SJCRH30 (cell line): ENCODE results near the gene C3orf70. TPM values are rescaled to one million over a fixed set of nuclear protein-coding genes. Genes with fewer than 3 reads are reported as not detected.

ENCODE experiments used
- DNase-seq, 2 experiments: peaks; one replicate each; pipeline ENCODE4 v3.0.0-alpha.2; 2015 to 2020
- H3K27ac ChIP-seq: fragments of 250-450 bp; sonication (Bioruptor Pico); 2 replicates; pipeline ENCODE4 v1.5.1; 2020; ENCODE audit warnings: mild to moderate bottlenecking, moderate library complexity
- H3K27me3 ChIP-seq: fragments of 250-450 bp; sonication (Bioruptor Pico); 2 replicates; pipeline ENCODE4 v1.5.1; 2020; ENCODE audit warnings: mild to moderate bottlenecking, moderate library complexity
- H3K36me3 ChIP-seq: fragments of 250-450 bp; sonication (Bioruptor Pico); 2 replicates; pipeline ENCODE4 v1.5.1; 2020; ENCODE audit warnings: mild to moderate bottlenecking, moderate library complexity
- H3K4me1 ChIP-seq: fragments of 250-450 bp; sonication (Bioruptor Pico); 2 replicates; pipeline ENCODE4 v1.5.1; 2020; ENCODE audit warnings: mild to moderate bottlenecking, moderate library complexity
- H3K4me3 ChIP-seq: fragments of 250-450 bp; sonication (Bioruptor Pico); 2 replicates; pipeline ENCODE4 v1.5.1; 2020; ENCODE audit warnings: mild to moderate bottlenecking, moderate library complexity
- H3K9me3 ChIP-seq: fragments of 250-450 bp; sonication (Bioruptor Pico); replicated peaks from 2 replicates; pipeline ENCODE4 v1.5.1; 2020; ENCODE audit warnings: mild to moderate bottlenecking, moderate library complexity
- total RNA-seq: library from RNA; depleted of rRNA; stranded (reverse); fragments of >200 nt; shearing (Covaris generic); gene quantifications from 2 replicates; pipeline ENCODE4 v1.2.3, GENCODE V29; 2014; rRNA removed

Gene C3orf70, protein sequence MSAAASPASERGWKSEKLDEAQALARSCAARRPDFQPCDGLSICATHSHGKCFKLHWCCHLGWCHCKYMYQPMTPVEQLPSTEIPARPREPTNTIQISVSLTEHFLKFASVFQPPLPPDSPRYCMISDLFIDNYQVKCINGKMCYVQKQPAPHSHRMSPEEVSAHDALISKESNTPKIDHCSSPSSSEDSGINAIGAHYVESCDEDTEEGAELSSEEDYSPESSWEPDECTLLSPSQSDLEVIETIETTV
- total RNA-seq, result 11.7 and 11.8 TPM in 2 replicates

DNA sequence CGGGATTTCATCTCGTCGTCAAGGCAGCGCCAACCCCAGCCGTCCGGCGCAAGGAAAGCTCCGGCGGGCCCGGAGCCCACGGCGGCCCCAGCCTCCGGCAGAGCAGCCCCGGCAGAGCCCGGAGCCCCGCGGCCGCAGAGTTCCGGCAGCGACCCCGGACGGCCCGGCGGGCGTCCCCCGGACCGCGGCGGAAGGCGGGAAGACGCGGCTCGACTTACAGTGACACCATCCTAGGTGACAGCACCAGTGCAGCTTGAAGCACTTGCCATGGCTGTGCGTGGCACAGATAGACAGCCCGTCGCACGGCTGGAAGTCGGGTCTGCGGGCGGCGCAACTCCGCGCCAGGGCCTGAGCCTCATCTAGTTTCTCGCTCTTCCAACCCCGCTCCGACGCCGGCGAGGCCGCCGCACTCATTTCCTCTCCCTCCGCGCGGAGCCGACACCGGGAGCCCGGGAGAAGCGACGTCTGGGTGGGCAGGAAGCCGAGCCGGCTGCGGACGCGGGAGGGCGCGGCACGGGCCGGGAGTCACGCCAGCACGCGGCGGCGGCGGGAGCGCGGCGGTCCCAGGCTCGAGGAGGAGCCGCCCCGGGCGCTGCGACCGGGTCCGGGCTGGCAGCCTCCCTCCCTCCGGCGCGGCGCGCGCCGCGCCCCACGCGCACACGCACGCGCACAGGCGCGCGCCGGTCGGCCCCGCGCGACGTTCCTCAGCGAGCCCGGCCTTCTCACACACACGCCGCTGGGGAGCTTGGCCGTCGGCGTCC lies at the start of gene C3orf70:
Gene C3orf70, minus strand, starts transcription at position 651 of the 761 bp plus-strand sequence. Its CDS starts 237 bp downstream, at position 414.
- DNase-seq, result peak; percentile 68 to 74
- H3K27me3 ChIP-seq, result no peaks in the 10 kb centered on the region

DNA sequence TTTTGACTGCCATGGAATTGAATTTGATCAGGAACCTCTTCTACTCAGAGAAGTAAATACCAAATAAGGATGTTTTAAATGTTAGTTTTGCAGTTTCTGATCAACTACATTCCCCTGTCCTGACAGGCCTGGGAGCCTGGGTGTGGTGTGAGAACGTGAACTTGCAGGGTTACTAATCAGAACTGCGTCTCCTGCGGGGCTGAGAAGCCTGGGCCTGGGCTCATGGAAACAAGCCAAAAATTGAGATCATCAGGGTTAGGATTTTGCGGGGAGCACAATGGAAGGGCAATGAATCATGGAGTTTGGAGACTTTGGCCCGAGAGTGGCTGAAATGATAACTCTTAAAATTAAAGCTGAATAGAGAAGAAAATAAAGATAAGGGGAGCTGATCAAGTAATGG lies 47.8 kb upstream of the C3orf70 start:
- Histone ChIP-seq H3K36me3 (no peaks in the 10 kb centered on the region), H3K9me3 (no peaks in the 10 kb centered on the region), H3K27ac (peak overlapping the region; percentile 34; the same call in 1 of the 2 replicates), H3K4me1 (peaks cover 1% of the 10 kb centered on the region; the same call in 1 of the 2 replicates), H3K27me3 (no peaks in the 10 kb centered on the region), H3K4me3 (no peak overlapping the region)
- DNase-seq, result peak; percentile 32 to 51

More for the DNA sequence above, at the start of gene C3orf70:
- no peaks in the 10 kb centered on the region for H3K36me3 ChIP-seq
- H3K27ac ChIP-seq, result peak within 1 kb of the TSS; percentile 75
- no peaks in the 10 kb centered on the region for H3K9me3 ChIP-seq
- H3K4me1 ChIP-seq, result peaks cover 8% of the 10 kb centered on the region; the same call in 1 of the 2 replicates
- peak within 1 kb of the TSS; percentile 88 for H3K4me3 ChIP-seq

DNA sequence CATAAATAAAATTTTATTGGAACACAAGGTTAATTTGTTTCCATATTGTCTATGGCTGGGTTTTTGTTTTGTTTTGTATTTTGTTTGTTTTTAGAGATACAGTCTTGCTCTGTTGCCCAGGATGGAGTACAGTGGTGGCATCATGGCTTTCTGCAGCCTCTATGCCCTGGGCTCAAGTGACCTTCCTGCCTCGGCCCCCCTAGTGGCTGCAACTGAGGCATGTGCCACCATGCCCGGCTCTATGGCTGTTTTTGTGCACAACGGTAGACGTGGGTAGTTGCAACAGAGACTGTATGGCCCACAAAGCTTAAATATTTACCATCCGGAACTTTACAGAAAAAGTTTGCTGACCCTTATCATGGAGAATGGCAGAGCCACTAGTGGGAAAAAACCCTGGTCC lies 46.8 kb upstream of the C3orf70 start:
- Histone ChIP-seq H3K4me1 (no peaks in the 10 kb centered on the region), H3K27ac (no peak overlapping the region), H3K4me3 (no peak overlapping the region), H3K36me3 (no peaks in the 10 kb centered on the region), H3K27me3 (no peaks in the 10 kb centered on the region), H3K9me3 (0 out of 2 replicates have a peak, but pooled peaks cover 4% of the 10 kb centered on the region)
- no peak for DNase-seq

DNA sequence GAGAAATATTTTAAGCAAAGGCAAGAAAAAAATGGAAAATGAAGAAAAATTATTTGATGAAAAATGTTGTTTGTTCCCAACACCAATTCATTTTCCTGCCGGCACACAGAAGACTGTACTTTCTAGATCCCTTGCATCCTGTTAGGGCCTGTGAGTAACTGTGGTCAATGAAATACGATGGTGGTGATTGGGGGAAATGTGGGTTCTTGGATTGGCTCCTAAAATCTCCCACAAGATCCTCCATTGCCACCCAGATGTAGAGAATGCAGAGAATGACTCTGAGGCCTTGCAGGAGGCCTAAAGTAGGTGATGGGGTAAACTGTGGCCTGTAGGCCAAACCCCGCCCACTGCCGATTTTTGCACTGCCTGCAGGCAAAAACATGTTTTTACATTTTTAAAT lies 46.3 kb upstream of the C3orf70 start:
- no peak for DNase-seq
- H3K36me3 ChIP-seq, result no peaks in the 10 kb centered on the region
- H3K27ac ChIP-seq, result no peak overlapping the region
- 0 out of 2 replicates have a peak, but pooled peaks cover 4% of the 10 kb centered on the region for H3K9me3 ChIP-seq
- H3K4me1 ChIP-seq, result no peaks in the 10 kb centered on the region
- no peak overlapping the region for H3K4me3 ChIP-seq
- no peaks in the 10 kb centered on the region for H3K27me3 ChIP-seq

DNA sequence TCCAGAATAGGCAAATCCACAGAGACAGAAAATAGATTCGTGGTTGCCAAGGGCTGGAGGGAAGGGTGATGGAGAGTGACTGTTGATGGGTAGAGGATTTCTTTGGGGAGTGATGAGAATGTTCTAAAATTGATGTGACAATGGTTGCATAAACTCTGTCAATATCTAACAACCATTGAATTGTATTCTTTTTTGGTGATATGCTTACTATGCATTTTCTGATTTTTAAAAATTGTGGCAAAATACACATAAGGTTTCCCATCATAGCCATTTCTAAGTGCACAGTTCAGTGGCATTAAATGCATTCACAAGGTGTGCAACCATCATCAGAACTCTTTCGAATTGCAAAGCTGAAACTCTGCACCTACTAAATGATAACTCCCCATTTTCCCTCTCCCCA lies 44.2 kb upstream of the C3orf70 start:
- Histone ChIP-seq H3K36me3 (no peaks in the 10 kb centered on the region), H3K27ac (no peak overlapping the region), H3K4me3 (no peak overlapping the region), H3K4me1 (no peaks in the 10 kb centered on the region), H3K9me3 (0 out of 2 replicates have a peak, but pooled peaks cover 4% of the 10 kb centered on the region), H3K27me3 (no peaks in the 10 kb centered on the region)
- no peak for DNase-seq

DNA sequence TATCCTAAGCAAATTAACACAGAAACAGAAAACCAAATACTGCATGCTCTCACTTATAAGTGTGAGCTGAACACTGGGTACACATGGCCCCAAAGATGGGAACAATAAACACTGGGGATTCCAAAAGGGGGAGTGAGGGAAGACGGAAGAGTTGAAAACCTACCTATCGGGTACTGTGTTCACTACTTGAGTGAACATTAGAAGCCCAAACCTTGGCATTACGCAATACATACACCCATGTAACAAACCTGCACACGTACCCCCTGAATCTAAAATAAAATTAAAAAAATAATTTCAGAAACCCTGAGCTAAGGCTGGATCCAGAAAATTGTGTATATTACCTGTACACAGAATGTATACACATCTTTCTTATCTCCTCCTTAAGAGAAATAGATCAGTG lies 42.8 kb upstream of the C3orf70 start:
- H3K27ac ChIP-seq, result no peak overlapping the region
- no peaks in the 10 kb centered on the region for H3K36me3 ChIP-seq
- no peak for DNase-seq
- peaks cover 4% of the 10 kb centered on the region; the same call in 1 of the 2 replicates for H3K9me3 ChIP-seq
- H3K4me3 ChIP-seq, result no peak overlapping the region
- no peaks in the 10 kb centered on the region for H3K4me1 ChIP-seq
- no peaks in the 10 kb centered on the region for H3K27me3 ChIP-seq

DNA sequence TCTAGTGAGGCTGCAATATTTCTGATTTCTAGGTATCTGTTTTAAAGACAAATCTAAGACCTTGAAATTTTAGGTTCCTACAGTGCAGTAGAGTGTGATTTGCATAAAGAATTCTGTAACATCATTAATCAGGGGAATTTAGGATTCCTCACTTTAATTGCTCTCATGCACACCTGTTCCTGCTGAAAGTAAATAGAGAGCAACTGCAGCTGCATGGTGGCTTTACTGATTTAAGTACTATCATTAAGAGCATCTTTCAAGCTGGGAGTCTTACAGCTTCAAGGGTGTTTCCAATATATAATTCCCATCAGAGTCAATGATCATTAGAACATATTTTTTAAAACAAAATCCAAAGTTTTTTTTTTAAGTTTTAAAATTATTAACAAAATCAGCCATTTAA lies 36.0 kb upstream of the C3orf70 start:
- peak; percentile 55 to 81 for DNase-seq
- Histone ChIP-seq H3K27me3 (no peaks in the 10 kb centered on the region), H3K9me3 (no peaks in the 10 kb centered on the region; the same call in 1 of the 2 replicates), H3K4me1 (peaks cover 26% of the 10 kb centered on the region), H3K4me3 (no peak overlapping the region), H3K27ac (peak overlapping the region; percentile 86), H3K36me3 (no peaks in the 10 kb centered on the region)

DNA sequence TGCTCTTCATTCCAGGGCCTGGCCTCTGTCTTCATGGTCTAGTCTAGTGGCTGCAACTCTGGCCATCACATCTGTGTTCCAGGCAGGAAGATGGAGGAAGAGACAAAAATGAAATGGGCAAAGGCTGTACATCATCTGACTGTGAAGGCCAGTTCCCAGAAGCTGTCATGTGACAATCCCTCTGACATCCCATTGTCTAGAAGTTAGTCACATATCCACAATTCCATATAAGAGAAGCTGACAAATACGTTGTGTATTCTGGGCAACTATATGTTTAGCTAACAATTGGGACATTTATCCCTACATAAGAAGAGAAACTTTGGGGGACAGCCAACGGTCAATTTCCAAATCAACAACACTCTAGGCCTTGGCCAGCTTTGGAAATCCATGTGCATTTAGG lies 34.5 kb upstream of the C3orf70 start:
- Histone ChIP-seq H3K27ac (peak overlapping the region; percentile 86), H3K36me3 (no peaks in the 10 kb centered on the region), H3K4me3 (no peak overlapping the region), H3K4me1 (peaks cover 26% of the 10 kb centered on the region), H3K9me3 (no peaks in the 10 kb centered on the region; the same call in 1 of the 2 replicates), H3K27me3 (no peaks in the 10 kb centered on the region)
- DNase-seq, result no peak

DNA sequence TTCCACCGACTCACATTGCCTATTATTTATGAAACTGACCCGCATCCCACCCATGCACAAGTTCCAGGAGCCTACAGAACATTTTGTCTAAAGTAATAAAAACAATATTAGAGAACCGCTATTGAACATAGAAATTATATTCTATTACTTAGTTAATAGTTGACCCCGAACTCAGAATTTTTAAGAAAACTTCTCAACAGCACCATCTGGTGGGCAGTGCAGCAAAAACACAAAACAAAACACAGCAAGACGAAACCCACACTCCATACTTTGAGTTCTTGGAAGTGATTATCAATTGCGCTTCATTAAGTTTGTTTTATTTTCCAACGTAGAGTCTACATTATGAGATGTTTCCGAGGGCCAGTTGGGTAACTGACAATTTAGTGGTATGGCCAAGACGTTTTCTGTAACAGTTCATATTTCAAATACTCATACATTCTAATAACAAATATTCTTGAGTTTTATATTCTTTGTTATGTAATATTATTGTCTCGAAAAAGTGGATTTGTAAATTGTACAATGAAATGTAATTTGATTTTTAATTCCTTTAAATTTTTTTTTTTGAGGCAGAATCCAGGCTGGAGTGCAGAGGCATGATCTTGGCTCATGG lies 24.0 kb upstream of the C3orf70 start:
- peak overlapping the region; percentile 81 for H3K27ac ChIP-seq

DNA sequence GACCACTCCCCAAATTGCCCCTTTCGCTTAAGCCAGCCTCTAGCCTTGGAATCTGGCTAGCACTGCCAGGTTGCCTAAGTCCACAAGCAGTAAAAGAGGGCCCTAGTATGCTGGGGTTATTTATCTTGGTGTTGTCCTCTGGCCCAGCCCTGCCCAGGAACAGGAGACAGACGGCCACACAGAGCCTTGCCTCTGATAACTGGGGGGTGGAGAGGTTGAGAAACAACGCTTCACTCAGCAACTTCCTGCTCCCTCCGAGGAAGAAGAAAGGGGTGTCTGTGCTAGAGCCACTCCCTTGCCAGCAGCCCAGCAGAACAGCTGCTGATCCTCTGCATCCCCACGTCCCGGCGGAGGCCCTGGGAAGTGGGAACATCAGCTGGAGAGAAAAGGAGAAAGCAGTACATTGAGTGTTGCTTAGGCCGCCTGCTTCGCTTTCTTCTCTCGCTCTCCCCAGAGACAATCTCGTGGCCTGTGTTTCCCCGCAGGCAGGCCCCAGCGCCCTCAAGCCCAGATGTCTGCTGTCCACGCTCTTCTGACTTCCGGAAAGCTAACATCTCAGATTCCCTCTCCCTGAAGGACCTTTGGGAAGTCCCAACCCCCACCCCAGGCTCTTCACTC lies 22.6 kb upstream of the C3orf70 start:
- H3K27me3 ChIP-seq, result no peaks in the 10 kb centered on the region
- H3K27ac ChIP-seq, result peak overlapping the region; percentile 81
- no peaks in the 10 kb centered on the region for H3K9me3 ChIP-seq
- DNase-seq, result peak; percentile 96 to 97
- H3K36me3 ChIP-seq, result no peaks in the 10 kb centered on the region
- peaks cover 4% of the 10 kb centered on the region; the same call in 1 of the 2 replicates for H3K4me1 ChIP-seq
- H3K4me3 ChIP-seq, result peak overlapping the region; percentile 50

More for the DNA sequence above, 24.0 kb upstream of the C3orf70 start:
- peak; percentile 40 to 71 for DNase-seq
- Histone ChIP-seq H3K36me3 (no peaks in the 10 kb centered on the region), H3K9me3 (no peaks in the 10 kb centered on the region), H3K4me1 (peaks cover 4% of the 10 kb centered on the region; the same call in 1 of the 2 replicates), H3K27me3 (no peaks in the 10 kb centered on the region), H3K4me3 (peak overlapping the region; percentile 50)

DNA sequence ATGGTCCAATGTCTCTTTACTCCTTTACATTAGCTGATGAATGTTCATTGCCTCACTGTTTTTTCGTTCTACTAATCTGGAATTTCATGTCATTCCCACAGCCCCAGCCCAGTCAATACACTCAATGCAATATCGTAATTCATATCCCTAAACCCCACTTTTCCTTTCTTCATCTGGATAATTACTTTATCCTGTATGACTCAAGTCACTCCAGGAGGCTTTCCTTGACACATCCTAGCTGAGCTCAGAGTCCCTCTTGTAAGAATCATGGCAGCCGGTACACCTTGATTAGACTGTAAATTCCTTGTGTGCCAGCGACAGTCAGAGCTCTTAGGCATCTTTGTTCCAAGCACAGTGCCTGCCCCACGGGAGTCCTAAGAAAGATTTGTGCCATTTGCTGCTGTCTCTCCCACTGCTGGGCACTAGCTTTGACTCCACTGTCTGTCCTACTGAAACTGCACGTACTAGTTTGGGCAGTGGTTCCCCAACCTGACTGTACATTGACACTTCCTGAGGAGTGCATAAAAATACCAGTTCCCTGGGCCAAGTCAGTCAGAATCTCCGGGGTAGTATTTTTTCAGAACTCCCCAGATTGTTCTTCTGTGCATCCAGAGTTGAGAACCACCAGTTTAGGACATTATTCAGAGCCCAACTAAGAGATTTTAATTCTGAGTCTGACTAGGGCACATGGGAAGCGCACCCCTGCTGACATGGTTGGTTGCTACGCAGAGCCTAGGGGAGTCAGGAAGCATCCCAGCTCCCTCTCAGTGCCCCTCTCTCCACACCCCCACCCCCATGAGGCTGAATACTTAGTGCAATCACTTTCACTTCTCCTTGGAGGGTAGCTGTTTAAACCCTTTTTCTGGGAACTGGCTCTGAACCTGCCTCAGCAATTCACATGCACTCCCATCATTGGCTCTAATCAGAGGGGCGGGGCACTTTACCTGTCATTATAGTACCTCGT lies 19.5 kb upstream of the C3orf70 start:
- Histone ChIP-seq H3K4me1 (peaks cover 4% of the 10 kb centered on the region; the same call in 1 of the 2 replicates), H3K9me3 (no peaks in the 10 kb centered on the region), H3K4me3 (no peak overlapping the region), H3K27me3 (no peaks in the 10 kb centered on the region), H3K36me3 (no peaks in the 10 kb centered on the region), H3K27ac (no peak overlapping the region)
- DNase-seq, result no peak

DNA sequence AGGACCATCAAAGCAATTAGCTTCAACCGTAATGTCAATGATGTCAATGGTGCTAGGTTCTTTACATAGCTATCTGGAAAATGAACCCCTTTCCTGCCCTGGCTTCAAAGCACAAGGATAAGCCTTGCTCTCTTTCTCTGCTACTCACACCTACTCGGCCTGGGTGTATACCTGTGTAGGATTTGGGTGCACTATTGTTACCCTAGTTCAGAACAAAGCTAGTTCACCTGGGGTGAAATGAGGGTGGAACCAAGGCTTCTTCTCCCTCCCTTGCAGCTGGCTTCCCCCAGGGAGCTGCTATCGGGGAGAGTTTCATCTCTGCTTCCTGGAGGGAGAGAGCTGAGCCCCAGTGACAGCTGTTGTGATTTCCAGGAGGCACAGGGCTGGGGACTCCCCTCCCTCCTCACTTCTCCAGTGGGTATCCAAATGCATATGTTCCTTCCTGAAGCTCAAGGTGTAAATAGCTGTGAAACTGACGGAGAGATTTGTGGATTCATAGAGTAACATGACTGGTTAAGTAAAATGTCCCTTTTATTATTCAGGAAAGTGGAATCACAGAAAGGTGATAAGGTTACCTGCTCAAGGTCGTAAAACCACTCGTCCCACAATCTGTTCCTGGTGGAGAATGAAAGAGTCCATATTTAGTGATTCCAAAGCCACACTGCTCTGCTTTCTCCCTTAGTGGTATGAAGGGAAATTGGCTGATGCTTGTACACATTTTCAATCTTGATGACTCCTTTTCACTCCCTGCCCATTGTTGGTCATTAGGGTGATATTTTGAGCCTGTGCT lies 11.8 kb upstream of the C3orf70 start:
- peak; percentile 77 to 86 for DNase-seq
- Histone ChIP-seq H3K4me1 (peaks cover 8% of the 10 kb centered on the region), H3K36me3 (no peaks in the 10 kb centered on the region), H3K9me3 (no peaks in the 10 kb centered on the region), H3K27ac (no peak overlapping the region), H3K27me3 (no peaks in the 10 kb centered on the region), H3K4me3 (no peak overlapping the region)

DNA sequence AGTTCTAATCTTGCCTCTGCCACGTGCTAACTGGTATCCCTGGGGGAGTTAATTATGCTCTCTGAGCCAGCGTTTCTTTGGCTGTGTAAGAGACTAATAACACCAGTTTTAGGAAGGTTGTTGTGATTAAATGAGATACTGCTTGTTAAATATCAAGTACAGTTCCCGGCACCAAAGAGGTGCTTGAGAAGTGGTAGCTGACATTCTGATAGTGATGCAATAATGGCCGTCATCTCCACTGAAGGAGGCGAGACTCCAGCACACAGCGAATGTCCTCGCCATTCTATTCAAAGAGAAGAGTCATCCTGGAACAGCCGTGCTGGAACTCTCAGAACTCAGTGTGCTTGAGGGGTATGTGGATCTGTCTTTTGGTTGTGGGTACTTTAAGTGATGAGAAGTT lies 9.8 kb upstream of the C3orf70 start:
- Histone ChIP-seq H3K36me3 (no peaks in the 10 kb centered on the region), H3K27me3 (no peaks in the 10 kb centered on the region), H3K27ac (no peak overlapping the region), H3K9me3 (no peaks in the 10 kb centered on the region), H3K4me3 (no peak overlapping the region), H3K4me1 (peaks cover 8% of the 10 kb centered on the region)
- DNase-seq, result no peak
